Posterior cingulate gyrus (tissue), 11 donors: ENCODE data around the gene CADM1.

Experiments
- DNase-seq, 10 donors: peaks; one replicate each; pipeline versions ENCODE4 v3.0.0 to v3.0.0-alpha.2; 2020 to 2021; ENCODE audit warnings: mixed read lengths in 3 of 10
- intact Hi-C: fragments of 100-400 bp; cut with DNase I; formaldehyde crosslinking; loops from one replicate; pipeline ENCODE4 v1.15.1; 2023

CADM1 gene

DNA sequence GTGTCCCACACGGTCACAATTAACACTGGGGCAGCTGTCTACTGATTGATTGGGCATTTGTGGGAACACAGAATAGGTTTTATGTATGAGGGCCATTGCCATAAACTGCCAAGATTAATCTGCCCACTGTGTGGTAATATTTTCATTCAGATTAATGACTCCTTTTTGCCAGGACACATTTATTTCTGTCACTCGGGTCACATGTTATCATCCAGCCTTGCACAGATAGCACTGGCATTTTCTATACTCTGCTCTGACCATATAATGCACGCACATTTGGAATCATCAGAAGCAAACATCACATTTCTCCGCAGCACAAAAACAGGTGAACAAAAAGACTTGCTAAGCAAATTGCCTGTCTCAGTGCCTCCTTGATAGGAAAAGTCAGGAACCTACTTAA lies 138.3 kb downstream of the CADM1 start:
- DNase-seq, result no peak
- intact Hi-C loops, result no loop called here

- DNase-seq, result no peak
- intact Hi-C loops, result no loop called here
These were observed 139.3 kb downstream of the CADM1 start for GRCh38 chr11:115364896-115365295.

DNA sequence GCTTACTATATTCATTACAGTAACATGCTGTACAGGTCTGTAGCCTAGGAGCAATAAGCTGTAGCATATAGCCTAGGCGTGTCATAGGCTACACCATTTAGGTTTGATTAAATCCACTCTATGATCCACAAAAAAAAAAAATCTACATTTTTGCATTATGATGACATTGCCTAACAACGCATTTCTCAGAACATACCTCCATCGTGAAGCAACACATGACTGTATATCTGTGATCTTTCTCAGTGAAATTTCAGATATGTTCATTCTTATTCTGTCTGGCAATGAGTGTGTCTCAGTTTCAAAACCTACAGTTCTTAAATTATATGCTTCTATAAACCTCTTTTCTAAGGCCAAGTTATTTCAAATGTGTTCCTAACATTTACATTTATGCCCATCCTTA lies 140.3 kb downstream of the CADM1 start:
- intact Hi-C loops, result no loop called here

GRCh38 chr11:115363426-115363825 lies 140.8 kb downstream of the CADM1 start:
- DNase-seq, result no peak
- intact Hi-C loops, result no loop called here

More for the DNA sequence above, 140.3 kb downstream of the CADM1 start:
- DNase-seq, result no peak

DNA sequence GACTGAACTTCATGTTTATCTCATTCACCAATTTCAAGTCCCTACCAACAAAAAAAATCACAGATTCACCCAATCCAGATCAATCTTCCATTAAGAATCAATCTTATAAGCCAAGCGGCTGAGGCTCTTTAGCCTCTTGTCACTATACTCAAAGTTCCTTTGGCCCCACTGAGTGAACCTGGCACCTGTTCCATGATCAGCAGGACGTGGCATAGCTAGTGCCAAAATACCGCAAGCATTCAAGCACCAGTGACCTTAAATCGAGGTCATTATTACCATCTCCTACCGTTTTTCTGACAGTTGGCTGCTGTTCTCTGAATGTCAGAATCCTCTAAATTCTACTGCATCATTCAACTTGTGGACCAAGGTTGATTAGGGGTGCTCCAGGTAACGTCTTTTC lies 141.2 kb downstream of the CADM1 start:
- no peak for DNase-seq
- intact Hi-C loops, result no loop called here

DNA sequence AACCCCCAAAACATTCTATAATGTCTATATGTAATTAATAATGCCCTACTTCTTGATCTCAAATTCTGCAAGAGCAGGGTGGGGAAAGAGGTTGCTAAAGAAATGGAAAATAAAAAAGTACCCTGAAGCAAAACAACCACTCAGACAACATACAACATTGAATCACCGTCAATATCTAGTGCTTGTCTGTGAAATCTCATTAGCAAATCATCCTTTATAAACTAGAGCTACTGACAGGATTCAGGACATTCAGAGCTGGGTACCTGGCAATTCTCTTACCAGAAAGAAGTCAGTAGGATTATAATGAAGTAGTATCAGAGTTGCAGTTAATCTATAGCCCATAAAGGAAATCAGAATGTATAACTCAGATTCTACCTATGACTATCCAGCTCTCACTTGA lies 143.2 kb downstream of the CADM1 start:
- no peak for DNase-seq
- intact Hi-C loops, result no loop called here

DNA sequence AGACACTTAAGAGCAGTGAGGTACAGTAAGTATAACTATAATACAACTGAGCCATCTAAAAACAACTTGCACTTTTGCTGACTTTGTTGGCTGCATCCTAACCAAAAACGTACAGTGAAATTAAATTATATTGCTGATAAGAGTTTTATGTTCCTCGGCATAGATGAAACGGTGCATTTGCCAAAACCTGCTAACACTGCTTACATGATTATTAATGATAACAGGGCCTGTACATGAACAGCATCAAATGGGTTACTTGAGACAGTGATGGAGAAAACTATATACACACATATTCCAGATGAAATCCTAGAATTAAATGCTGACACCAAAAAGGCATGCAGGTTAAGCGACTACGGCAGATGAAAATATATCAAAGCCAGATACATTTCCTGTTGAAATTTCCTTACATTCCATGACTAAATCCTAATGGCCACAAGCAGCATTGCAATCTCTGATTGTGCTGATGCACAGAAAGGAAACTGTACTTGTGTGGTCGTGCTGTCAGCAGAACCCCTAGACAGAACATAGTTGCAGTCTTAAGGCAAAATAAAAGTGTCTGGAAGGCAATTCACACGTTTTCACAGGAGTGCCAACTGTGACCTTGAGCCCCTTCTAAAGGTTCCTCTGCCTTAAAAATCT lies 143.9 kb downstream of the CADM1 start:
- intact Hi-C loops, result no loop called here
- no peak for DNase-seq

DNA sequence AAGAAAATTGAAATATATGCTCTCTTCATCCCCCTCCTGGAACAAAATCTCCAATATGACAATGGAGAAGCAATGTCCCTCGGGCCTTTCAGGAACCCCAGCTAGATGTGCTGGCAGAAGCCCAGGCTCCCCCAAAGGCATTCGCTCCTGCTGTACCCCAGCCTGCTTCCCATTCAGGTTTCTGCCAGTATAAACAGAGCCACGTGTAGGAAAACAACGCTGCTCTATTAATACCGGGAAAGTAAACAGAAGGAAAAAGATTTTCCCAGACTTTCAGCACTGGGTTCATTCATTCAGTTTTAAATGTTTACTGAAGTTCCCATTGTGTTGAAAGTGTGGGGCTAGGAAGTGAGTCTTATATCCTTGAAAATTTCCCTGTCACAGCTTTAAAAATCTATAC lies 147.1 kb downstream of the CADM1 start:
- intact Hi-C loops, result no loop called here

DNA sequence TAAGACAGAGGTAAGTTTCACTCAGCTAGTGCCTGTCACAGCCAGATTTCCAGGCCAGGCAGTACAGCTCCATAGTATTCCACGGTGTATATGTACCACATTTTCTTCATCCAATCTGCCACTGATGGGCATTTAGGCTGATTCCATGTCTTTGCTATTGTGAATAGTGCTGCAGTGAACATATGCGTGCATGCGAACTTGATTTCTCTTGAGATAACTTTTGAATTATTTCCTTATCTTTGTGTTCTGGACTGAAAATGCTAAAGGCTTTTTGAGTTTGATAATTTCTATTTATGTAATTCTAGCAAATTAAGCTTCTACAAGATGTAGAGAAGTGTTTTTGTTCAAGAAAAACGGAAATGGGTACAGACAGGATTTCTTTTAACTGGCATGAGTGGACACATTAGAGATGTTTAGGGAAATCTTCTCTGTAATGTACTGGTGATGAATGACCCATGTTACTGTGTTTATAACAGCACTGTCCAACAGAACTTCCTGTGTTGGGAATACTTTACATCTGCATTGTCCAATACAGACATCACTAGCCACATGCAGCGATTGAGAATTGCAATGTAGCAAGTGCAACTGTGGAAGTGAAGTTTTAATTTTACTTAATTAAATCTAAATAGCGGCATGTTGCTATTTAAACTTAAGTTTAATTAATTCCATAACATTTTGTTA lies 151.3 kb downstream of the CADM1 start:
- no peak for DNase-seq
- intact Hi-C loops, result no loop called here

More for the DNA sequence above, 147.1 kb downstream of the CADM1 start:
- DNase-seq, result peak in 1 of 10 donors; percentile 44

GRCh38 chr11:115349335-115350017 lies 154.7 kb downstream of the CADM1 start:
- no peak for DNase-seq
- intact Hi-C loops, result no loop called here

- intact Hi-C loops, result no loop called here
- no peak for DNase-seq
These were observed 155.8 kb downstream of the CADM1 start for GRCh38 chr11:115348416-115348815.

DNA sequence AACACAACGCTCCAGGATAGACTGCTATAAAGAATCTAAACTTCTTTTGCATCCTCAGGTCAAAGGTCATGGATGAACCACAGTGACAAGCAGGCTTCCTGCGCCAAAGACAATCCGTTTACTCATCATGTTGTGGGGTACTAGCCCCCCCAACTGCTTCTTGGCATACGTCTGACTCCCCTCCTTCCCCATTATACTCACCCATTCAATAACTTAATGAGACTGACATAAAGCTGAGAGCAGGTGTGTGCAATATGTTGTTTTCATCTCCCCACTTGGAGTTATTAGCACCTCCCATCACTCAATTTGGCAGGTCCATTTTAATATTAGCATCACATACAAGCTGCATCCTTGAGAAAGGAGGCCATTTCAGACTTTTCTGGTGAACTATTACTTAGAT lies 157.1 kb downstream of the CADM1 start:
- no peak for DNase-seq
- intact Hi-C loops, result no loop called here

- intact Hi-C loops, result no loop called here
These were observed 158.4 kb downstream of the CADM1 start for GRCh38 chr11:115345840-115346239.

GRCh38 chr11:115345361-115345760 lies 158.9 kb downstream of the CADM1 start:
- no peak for DNase-seq
- intact Hi-C loops, result no loop called here

More at GRCh38 chr11:115345840-115346239, 158.4 kb downstream of the CADM1 start:
- DNase-seq, result no peak

- intact Hi-C loops, result no loop called here
- no peak for DNase-seq
These were observed 159.4 kb downstream of the CADM1 start for GRCh38 chr11:115344846-115345245.

DNA sequence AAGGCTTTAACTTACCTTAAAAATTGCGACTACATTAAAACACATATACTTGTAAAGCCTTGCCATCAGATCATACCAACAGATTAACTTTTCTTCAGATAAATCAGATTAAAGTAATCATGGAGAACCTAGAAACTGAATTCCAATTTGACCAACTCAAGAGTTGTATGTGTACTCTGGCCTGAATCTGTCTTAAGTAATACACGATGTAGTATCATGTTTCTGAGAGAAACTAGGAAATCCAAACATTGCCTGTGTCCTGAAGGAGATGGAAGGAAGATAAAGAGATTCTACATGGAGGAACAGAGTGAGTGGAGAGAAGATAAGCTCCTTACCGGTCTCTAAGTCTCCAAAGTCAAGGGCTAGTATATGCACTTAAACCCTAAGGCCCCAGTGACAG lies 162.1 kb downstream of the CADM1 start:
- DNase-seq, result no peak
- intact Hi-C loops, result no loop called here

GRCh38 chr11:115340874-115341273 lies 163.3 kb downstream of the CADM1 start:
- intact Hi-C loops, result no loop called here
- no peak for DNase-seq

- DNase-seq, result no peak
- intact Hi-C loops, result no loop called here
These were observed 165.7 kb downstream of the CADM1 start for GRCh38 chr11:115338476-115338875.

DNA sequence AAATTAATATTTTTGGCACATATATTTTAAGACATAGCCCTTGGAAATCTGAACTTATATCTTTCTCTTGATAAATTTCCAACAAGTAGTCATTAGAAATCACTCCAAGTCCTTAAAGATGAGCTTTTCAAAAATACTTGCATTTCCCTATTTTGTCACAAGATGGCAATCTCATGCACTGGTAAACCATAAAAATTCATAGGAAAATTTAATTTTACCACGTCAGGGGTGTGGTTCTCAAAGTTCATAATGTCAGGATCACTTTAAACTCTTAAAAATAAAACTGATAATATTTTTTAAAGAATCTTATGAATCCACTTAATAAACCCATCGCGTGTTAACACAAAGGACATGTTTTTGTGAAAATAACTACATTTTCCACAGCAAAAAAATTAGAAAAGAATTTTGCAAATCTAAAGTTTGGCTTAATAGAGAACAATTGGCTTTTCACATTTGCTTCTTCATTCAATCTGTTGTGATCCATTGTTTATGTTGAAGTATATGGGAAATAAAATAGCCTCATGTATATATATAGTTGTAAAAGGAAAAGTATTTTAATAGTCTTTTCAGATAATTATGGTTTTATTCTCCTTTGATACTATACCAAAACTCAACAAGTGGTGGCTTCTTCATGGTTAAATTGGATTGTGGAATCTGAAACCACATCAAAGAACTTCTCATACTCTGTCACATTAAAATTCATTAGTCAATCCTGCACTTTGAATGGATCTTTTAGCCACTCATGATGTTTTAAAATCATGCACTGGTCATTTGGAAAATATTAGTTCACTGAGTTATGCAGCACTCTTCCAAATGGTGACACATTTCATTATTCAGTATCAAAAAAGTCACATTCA lies 169.1 kb downstream of the CADM1 start:
- DNase-seq, result no peak
- intact Hi-C loops, result loop anchor here (2.0 kb wide), 1 partner anchor 166 kb away; no protein-coding TSS in a partner anchor

GRCh38 chr11:115333949-115334348 lies 170.3 kb downstream of the CADM1 start:
- no peak for DNase-seq
- intact Hi-C loops, result loop anchor here (2.0 kb wide), 1 partner anchor 167 kb away; no protein-coding TSS in a partner anchor

GRCh38 chr11:115333121-115333520 lies 171.1 kb downstream of the CADM1 start:
- intact Hi-C loops, result no loop called here
- DNase-seq, result no peak
